ENCODE data around the gene TSC22D1.

The TSC22D1 gene

DNA sequence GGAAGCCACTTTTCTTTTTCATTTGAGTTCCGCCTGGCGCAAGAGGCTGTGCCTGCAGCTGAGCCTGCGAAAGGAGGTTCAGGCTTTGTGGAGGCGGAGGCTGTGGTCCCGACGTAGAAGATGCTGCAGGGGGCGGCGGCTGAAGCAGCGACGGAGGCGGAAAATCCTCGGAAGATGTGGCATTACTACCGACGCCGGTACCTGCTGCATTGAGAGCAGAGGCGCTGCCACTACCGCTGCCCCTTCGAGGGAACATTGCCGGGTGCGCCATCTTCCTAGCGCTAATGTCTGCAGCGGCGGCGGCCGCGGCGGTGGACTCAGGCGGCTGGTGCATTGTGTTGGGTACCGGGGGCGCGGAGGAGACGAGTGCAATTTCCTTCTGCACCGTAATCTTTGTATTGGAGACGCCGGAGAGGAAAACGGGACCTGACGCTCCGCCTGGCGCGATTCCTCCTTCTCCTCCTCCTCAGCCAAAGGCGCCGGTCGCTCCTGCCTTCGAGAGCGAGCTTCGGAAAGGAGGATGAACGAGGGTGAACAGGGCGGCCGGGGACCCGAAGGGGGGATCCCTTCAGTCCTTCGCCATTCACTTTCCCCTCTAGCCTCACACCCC is at the start of gene TSC22D1:
TSS of gene TSC22D1 (minus strand) at position 590 of the 610 bp plus-strand sequence. CDS start at position 334, 256 bp downstream.
- peak; percentile 66 to 80 for DNase-seq

DNA sequence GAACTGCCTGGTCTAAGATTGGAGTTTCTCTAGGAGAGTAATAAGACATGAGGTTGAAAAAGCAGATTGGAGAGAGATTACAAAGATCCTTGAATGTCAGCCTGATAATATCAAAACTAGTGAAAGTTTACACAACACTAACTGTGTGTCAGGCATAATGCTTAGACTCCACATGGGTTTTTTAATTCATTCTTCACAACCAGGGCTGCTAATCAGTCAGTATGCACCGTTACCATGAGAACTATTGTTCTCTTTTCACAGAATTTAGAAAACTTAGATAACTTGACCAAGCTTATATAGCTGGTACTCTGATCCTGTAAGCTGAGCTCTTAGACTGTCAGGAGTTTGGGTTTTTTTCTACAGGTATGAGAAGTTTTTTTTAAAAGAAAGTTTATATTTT is 46.6 kb upstream of the TSC22D1 start:
- no peak for DNase-seq

DNA sequence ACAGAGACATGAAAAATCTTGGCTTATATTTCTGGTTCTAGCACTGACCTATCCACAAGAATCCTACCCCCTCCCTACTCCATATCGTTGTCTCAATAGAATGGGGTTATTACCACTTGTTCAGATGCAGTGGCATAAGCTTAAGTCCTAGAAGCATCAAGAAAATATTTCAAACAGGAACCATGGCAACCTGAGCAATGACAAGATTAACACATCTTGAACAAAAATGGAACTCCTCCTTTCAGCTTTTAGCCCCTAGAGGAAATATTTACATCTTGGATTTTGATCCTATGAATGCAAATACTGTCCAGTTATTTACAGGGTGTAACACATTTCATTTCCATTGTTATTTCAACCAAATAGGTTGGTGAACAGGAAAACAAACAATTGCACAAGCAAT is 46.1 kb upstream of the TSC22D1 start:
- DNase-seq = no peak

DNA sequence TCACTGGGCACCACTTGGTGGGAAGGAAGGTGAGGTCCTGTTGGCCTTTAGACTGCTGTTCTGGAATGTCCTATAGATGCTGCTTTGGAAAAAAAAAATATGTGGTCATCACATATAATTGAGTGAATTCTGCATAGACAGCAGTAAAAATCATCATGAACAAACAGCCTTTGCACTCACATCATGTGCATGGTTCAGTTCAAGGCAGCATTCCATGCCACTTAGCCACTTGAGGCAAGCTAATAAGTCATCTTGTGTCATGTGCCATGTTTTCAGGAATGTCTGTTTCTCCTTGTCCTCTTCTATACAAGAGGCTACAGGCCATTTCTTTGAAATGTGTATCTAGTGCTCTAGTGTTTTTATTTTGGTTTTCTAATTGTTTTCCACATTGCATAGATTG is 43.9 kb upstream of the TSC22D1 start:
- no peak for DNase-seq

DNA sequence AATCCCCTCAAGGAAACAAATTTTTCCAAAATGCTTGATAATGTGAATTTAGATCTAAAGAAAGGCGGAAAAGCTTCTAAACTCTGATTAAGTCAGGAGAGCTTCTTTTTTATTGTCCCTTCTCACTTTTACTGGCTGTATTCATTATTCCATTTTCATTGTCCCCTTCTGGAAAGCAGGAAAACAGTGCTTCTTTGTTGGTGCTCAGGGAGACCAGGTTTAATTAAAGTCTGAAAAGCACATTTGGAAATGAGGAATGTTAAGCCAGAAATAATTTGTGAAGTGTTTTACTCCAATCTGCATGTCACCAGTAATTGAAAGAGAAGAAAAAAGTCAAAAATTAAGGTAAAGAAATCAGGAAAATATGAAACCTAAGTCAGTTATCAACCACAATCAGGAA is 43.5 kb upstream of the TSC22D1 start:
- DNase-seq = no peak

DNA sequence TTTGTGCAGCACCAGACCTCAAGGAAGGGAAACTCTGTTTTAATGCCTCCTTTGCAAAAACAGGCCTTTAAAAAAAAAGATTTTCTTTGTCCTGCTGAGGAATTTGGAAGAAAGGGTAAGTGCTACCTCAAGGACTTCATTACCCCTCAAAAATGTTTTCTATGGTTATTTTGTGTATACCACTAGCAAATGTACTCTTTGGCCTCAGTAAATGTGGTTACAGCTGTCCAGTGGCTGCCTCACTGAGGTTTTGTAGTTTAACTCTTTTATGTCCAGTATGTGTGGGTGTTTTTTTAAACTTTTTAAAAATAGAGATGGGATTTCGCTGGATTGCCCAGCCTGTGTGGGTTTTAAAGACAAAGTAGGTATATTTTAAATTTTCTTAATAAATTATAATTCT is 42.2 kb upstream of the TSC22D1 start:
- DNase-seq = no peak

DNA sequence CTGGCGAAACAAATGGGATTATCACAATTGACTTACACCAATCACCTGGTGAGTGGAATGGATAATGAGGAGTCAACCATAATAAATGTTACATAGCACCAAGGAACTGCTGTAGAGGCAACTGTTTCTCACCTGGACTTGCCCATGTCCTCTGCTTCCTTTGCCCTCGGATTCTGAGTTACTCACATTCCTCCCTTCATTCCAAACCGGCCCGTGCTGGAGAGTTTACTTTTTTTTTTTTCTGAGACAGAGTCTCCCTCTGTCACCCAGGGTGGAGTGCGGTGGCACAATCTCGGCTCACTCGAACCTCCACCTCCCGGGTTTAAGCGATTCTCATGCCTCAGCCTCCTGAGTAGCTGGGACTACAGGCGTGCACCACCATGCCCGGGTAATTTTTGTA is 41.5 kb upstream of the TSC22D1 start:
- DNase-seq = no peak

DNA sequence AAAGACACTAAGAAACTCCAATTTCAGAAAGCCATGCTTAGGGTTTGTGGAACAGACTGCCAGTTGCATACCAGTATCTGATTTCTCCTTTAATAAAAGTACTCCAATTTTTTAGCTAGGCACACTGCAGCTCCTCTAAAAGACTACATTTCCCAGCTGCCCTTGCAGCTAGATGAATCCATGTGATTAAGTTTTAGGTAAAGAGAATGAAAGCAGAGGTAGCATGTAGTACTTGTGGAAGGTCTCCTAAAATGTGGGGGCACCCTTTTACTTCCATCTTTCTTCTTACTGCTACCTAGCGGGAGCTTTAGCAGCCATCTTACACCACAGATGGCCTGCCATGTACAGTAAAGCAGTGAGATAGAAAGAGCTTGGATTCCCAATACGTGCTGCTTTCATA is 33.0 kb upstream of the TSC22D1 start:
- no peak for DNase-seq

DNA sequence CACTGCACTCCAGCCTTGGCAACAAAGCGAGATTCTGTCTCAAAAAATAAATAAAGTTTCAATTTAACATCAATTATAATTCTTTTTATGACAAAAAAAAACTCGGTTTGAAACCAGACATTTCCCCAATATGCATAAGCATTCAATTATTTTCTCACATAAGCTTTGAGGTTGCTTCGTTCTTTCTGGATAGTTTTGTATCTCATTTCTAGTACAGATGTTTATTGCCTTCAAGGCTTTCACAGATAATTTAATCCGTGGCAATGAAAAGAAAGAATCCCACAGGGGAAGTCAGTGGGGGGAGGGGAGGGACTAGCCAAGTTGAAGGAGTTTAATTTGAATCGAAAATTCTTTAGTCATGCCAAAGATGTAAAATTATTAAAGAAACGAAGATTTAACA is 29.6 kb upstream of the TSC22D1 start:
- DNase-seq = no peak

DNA sequence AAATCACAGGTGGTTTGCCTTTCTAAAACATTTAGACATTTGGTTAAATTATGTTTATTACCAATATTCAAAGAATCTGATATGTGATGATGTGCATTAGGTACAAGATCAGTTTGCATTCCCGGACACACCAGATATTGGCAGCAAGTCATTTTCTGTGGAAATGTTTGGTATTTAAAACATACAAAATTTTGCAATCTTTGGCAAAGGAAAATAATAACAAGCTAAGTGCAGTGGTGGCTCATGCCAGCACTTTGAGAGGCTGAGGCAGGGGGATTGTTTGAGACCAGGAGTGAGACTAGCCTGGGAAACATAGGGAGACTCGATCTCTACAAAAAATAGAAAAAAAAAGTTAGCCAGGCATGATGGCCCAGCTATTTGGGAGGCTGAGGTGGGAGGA is 29.1 kb upstream of the TSC22D1 start:
- no peak for DNase-seq

DNA sequence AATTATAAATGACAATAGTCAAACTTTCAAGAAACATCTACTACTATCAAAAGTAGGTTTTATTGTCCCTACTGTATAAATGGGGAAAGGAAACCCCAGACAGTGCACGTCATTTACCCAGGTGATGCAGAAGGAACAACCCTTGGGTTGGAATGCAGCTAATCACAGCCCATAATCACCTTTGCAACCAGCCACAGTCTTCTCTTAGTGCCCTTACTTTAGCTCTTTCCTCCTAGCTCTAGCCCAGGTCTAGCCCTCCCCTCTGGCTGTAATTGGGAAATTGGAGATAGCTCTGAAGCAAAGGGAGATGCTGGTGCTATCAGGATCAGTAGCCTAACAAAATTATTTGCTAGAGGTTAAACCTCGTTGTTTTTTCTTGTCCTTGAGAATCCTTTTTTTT is 25.5 kb upstream of the TSC22D1 start:
- no peak for DNase-seq

DNA sequence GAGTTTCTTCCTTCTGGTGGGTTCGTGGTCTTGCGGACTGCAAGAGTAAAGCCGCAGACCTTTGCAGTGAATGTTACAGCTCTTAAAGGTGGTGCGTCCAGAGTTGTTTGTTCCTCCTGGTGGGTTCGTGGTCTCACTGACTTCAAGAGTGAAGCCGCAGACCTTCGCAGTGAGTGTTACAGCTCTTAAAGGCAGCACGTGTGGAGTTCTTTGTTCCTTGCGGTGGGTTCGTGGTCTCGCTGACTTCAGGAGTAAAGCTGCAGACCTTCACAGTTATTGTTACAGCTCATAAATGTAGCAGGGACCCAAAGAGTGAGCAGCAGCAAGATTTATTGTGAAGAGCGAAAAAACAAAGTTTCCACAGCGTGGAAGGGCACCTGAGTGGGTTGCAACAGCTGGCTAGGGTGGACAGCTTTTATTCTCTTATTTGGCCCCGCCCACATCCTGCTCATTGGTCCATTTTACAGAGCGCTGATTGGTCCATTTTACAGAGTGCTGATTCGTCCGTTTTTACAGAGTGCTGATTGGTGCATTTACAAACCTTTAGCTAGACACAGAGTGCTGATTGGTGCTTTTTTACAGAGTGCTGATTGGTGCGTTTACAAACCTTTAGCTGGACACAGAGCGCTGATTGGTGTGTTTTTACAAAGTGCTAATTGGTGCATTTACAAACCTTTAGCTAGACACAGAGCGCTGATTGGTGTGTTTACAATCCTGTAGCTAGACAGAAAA is 17.9 kb upstream of the TSC22D1 start:
- peak; percentile 12 to 19 for DNase-seq

DNA sequence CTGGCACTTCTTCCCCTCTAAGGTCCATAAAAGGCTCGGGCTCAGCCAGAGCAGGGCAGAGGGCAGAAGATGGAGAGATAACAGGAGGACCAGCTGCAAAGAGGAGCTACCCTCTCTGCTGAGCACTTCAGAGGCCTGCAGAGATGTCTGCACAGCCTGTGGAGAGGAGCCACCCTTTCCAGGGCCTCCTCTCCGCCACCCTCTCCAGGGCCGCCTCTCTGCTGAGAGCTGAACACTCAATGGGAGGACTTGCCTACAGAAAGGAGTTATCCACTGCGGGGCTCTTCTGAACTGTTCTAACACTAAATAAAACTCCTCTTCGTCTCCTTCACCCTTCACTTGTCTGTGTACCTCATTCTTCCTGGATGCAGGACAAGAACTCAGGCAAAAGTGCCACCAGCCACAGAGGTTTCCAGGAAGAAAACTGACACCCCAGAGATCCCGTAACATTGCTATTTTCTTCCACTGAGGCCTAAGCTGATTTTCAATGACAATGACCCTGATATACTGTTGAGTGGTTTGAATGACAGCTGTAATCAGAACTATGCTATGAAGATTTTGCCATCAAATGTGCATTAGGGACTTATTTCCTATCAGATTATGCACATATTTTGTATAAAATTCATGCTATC is 16.2 kb upstream of the TSC22D1 start:
- DNase-seq = no peak

DNA sequence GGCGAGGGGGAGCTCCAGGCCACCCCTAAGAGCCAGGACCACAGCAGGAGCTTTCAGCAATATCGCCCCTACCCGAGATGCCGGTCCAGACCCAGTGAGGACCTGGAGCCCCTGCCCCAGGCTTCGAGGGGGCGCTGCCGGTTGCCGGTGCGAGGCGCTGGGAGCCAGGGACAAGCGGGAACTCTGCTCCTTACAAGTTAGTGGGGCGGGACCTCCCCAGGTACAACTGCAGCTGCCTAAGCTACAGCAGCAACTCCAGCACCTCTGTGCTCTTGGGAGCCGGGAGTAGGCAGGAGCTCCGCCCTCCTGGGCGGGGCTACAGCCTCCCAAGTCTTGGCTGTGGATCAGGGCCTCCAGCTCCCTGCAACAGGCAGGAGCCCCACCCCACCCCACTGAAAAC is 15.2 kb upstream of the TSC22D1 start:
- DNase-seq = no peak

DNA sequence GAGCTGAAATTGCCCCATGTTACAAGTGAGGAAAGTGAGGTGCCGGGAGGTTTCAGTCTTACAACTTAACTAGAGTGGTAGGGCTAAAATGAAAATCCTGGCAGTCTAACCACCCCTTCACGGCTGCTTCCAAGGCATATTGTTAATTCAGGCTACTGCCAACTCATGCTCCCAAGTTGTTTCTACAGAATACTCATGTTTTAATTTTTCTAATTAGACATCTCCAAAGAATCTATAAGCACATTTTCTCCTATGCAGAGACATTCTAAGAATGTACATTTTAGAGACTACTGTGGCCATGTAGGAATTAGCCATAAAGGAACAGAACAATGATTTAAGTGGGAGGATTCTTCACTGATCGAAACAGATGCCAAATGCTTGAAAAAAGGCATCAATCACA is 7.0 kb upstream of the TSC22D1 start:
- no peak for DNase-seq

DNA sequence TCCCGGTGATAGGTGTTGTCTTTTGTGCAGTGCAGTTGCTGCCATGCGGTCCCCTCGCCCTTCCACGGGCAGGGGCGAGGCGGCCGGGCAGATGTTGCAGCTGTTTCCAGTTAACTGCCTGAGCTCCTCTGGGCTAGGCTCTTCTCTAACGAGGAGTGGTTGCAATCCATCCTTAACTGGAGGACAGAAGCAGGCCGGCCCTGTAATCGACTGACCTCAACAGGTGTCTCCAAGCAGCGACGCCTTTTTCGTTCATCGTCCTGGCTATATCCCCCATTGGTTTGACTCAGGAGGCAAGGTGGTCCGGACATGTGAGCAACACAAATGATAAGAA is 1.9 kb upstream of the TSC22D1 start:
- DNase-seq = no peak

DNA sequence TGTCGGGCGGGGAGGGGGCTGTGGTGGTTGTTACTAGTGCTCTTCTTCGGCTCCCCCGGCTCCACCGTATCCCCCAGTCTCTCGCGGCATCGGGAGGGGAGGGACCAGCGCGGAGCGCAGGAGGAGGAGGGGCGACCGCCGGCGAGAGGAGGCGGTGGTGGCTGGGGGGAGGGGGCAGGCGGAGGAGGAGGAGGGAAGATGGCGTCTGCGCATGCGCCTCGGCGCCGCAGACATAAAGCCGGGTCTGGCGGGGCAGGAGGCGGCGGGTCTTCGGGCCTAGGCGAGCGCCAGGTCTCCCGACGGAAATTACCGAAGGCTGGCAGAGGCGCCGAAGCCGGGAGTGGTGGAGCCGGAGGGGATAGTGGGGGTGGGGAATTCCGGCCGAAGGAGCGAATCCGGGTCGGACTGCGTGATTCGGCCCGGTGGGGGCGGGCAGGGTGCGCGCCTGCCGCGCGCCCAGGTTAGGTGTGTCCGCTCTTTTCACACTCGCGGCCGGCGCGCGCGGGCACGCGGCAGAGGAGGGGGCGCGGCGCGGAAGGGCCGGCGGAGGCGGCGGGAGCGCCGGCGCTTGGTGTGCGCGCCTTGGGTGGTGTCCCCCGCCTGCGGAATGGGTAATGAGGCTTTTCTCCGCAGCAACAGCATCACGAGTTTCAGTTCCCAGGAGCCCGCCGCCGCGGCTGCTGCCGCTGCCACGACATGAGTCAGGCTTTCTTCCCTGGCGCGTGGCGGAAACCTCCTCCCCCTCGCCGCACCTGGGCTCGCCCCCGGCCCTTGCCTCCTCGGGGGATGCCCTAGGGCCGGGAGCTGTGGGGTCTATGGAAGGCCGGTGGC is 1.3 kb upstream of the TSC22D1 start:
- DNase-seq = peak; percentile 96

DNA sequence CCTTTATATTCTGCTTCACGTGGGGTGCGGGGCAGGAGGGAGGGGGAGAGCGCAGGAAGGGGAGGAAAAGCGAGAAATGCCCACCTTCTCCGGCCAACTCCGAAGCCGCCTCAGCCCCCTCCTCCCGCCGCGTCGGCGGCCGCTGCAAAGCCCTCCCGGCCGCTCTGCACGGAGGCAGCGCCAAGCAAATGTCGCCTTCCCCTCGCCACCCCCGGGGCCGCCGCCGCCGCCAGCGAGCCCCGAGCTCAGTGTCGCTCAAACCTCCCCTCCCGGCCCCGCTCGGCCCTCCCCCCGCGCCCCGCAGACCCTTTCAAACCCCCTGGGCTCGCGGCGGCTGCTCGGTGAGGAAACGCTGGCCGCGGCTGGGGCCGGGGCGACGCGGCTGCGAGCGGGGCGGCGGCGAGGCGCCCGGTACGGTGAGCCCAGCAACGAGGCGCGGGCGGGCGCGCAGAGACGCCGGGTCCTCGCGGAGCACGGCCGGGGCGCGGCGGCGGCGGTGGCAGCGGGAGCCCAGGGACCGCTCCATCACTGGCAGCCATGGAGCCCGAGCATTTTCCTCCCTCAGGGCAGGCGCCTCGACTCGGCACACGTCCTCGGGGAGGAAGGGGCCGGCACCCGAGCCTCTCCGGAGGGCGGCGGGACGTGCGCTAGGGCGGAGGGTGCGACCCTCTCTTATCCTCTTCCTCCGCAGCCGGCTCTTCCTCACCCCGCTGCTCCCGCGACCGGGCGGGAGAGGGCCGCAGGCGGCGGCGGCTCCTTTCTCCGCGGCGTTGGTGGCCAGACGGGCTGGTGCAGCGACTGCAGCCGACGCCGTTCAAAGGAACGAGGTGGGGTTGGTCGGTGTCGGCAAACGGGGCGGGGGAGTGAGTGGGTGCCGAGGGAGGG is 463 bp upstream of the TSC22D1 start:
- DNase-seq = peak in 1 of 2 donors; percentile 26

DNA sequence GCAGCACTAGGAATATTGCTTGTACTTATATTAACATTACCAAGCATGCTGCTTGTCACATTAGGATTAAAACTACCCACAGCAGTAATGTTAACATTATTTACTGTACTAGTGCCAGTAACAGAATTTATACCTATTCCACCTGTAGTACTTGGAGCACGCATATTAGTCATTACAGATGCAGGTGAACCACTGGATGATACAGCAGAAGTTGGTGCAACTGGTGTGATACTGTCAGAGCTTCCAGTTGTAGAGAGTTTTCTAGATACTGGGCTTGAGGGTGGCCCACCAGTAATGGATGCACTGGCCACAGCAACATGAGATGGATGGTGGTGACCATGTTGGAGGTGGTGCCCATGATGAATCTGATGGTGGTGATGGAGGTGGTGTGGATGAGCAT is 1.1 kb downstream of the TSC22D1 start:
- DNase-seq = no peak

DNA sequence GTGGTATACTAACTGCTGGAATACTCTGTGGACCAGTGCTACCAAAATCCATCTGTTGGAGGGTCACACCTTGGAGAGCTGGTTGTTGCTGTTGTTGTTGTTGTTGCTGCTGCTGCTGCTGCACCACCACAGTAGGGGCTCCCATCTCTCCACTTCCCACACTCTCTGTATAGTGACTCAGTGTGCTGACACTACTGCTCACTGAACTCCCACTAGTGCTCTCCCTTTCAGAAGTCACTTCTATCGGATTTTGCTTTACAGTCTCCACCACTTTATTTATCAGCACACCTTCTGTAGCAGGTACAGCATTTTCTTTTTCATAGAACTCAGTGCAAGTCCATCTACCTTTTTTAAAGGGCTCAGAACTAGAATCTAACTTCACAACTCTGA is 1.7 kb downstream of the TSC22D1 start:
- DNase-seq = no peak

DNA sequence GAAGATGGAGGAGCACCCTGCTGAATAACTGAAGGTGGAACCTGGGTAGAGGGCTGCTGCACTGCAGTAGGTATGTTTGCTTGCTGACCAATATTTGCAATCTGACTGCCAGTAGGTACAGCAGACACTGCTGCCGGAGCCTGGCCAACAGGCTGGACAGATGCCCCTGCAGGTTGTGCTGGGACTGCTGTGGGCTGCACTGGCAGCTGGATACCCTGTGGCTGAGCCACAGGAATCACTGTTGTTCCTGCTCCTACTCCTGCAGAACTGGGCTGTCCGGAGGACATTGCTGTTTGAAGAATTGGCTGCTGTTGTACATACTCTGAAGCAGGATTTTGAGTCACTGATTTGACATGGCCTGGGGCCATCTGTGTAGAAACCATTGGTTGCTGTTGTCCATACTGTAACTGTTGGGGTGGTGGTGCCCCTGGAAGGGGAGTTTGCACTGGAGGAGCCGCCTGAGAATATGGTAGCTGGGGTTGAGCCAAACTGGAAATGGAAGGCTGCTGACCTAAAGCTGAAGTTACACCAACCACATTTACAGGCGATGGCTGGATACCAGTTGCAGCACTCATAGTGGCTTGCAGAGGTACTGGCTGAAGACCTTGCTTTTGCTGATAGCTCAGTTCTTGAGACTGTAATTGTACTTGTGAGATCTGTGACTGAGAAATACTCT is 2.2 kb downstream of the TSC22D1 start:
- peak in 1 of 2 donors; percentile 19 for DNase-seq

DNA sequence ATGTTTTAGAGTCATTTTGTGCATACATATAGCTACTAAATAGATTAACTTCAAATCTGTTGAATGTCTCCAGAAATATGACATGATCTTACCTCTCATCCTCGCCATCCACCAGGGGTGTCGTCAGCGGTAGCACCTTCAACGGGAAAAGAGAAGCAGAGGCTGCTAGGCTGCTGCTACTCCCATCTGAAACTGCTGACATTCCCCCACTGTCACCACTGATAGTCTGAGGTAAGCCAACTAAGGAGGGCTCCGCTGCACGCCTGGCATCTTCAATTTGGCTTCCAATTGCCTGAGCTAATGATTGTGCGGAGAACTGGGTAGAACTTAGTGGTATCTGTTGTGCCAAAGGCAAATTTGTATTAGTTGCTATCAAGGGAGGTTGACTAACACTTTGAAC is 3.1 kb downstream of the TSC22D1 start:
- no peak for DNase-seq

All from CD4-positive, alpha-beta T cell treated with Interleukin-4 for 1 hour (primary cell).